COR-L47 (cell line): ENCODE results near the gene COMT.

Experiments used
- DNase-seq: peaks from one replicate; lab custom pipeline; 2025; lab: John Stamatoyannopoulos, UW

Gene COMT

GRCh38 chr22:19969141-19969928 lies 27.8 kb downstream of the COMT start:
- no peak for DNase-seq

- no peak for DNase-seq
These were observed 28.5 kb downstream of the COMT start for GRCh38 chr22:19970031-19970478.

GRCh38 chr22:19970479-19971275 lies 29.1 kb downstream of the COMT start:
- peak; percentile 51 for DNase-seq

GRCh38 chr22:19971276-19972124 lies 29.9 kb downstream of the COMT start:
- no peak for DNase-seq

GRCh38 chr22:19972251-19972650 lies 30.7 kb downstream of the COMT start:
- DNase-seq, result no peak

GRCh38 chr22:19972652-19973550 lies 31.3 kb downstream of the COMT start:
- DNase-seq, result no peak

GRCh38 chr22:19973551-19974267 lies 32.1 kb downstream of the COMT start:
- DNase-seq, result no peak

GRCh38 chr22:19974268-19974861 lies 32.8 kb downstream of the COMT start:
- peak; percentile 97 for DNase-seq

GRCh38 chr22:19974935-19975706 lies 33.5 kb downstream of the COMT start:
- peak; percentile 75 for DNase-seq

- DNase-seq, result no peak
These were observed 34.1 kb downstream of the COMT start for GRCh38 chr22:19975707-19976035.

GRCh38 chr22:19976671-19977070 lies 35.1 kb downstream of the COMT start:
- no peak for DNase-seq

- DNase-seq, result no peak
These were observed 36.0 kb downstream of the COMT start for GRCh38 chr22:19977296-19978243.

GRCh38 chr22:19978748-19979147 lies 37.2 kb downstream of the COMT start:
- DNase-seq, result no peak

- DNase-seq, result no peak
These were observed 38.3 kb downstream of the COMT start for GRCh38 chr22:19979712-19980493.

GRCh38 chr22:19980766-19981165 lies 39.2 kb downstream of the COMT start:
- no peak for DNase-seq

GRCh38 chr22:19981171-19981960 lies 39.8 kb downstream of the COMT start:
- DNase-seq, result no peak
